GM12874 (cell line): ENCODE data around the gene COA5.

Experiments used
- CTCF ChIP-seq: IDR thresholded peaks from 2 replicates; pipeline ENCODE4 v1.5.1; 2011; ENCODE audit warnings: low read depth, mild to moderate bottlenecking, control low read depth, low read length, moderate library complexity; ENCODE audit not compliant: insufficient read depth

COA5 gene

DNA sequence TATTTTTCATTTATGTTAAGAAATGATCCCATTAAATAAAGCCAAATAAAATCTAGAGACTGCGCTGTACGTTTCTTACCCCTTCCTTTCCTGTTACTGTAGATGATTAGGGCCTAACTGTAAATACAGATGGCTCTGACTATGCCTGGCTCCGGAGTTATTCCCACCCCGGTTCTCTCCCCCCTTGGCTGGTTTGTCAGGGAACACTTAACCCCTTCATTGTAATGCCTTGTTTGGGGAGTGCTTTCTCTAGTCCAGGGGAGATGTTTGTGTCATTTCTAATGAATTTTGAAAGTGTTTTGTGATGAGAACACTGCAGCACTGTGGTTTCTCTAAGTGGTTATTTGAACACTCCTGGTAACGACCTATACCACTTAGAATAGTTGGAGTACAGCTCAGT, 8.8 kb upstream of the COA5 start:
- TF ChIP-seq CTCF = no peak

- TF ChIP-seq CTCF = no peak
These were observed 7.2 kb upstream of the COA5 start for GRCh38 chr2:98615481-98615880.

- TF ChIP-seq CTCF = no peak
These were observed 5.9 kb upstream of the COA5 start for GRCh38 chr2:98614024-98614739.

DNA sequence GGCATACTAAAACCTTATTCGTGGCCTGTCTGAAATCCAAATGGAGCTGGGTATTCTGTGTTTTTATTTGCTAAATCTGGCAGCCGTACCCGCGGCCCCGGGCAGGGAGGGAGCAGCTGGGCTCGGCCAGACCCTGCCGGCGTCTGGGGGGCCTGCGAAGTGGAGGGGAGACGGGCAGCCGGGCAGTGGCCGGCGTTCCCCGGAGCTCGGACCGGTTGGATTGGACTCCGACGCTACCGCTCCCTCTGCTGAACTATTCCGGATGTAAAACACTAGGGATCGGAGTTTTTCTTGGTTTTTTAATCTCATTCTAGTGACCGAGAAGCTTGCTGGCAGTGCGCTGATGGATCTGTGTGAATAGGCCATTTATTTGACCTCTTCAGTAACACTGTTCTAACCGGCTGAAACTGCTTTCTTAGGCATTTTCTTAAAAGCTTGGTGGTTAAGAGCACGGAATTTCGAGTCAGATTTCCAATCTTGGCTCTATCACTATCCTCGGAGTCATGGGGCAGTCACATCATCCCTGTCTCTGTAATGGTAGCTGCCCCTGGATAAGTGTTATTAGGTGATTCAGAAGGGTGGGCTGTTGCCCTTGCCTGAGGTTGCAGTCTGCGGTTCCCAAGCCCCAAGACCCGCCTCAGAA, 771 bp upstream of the COA5 start:
- no peak for TF ChIP-seq CTCF

GRCh38 chr2:98607741-98608115, 584 bp downstream of the COA5 start:
- no peak for TF ChIP-seq CTCF

- no peak for TF ChIP-seq CTCF
These were observed 1.2 kb downstream of the COA5 start for GRCh38 chr2:98607104-98607503.

GRCh38 chr2:98606431-98606830, 1.9 kb downstream of the COA5 start:
- TF ChIP-seq CTCF = no peak
